H1 (cell line): Measurements from ENCODE around the gene SERPINA1. TPM values are rescaled to one million over a fixed set of nuclear protein-coding genes. Genes with fewer than 3 reads are reported as not detected.

ENCODE experiments used
- CTCF ChIA-PET: fragments of 300-600 bp; sonication (Branson Sonifier 250); formaldehyde crosslinking; loops from one replicate; lab custom pipeline; 2021; ENCODE audit not compliant: partially characterized antibody; lab: Charles Lee
- POLR2A ChIA-PET: fragments of 300-600 bp; sonication (Branson Sonifier 250); formaldehyde crosslinking; loops from one replicate; lab custom pipeline; 2021; ENCODE audit warnings: inconsistent platforms; ENCODE audit not compliant: partially characterized antibody; lab: Charles Lee
- DNase-seq, 2 experiments: peaks; one replicate each; pipeline versions ENCODE4 v3.0.0 to v3.0.0-alpha.2; 2010 to 2022; ENCODE audit warnings: low spot score in 2 of 2, low read depth in 1 of 2, mixed read lengths in 1 of 2
- FAIRE-seq: peaks from 2 replicates; lab custom pipeline; 2011; peaks lifted over from hg19 to GRCh38; lab: Jason Lieb, UNC
- H2AFZ ChIP-seq: 2 replicates; pipeline ENCODE4 v1.8.1; 2012; ENCODE audit warnings: low read length, inconsistent platforms
- H2AK5ac ChIP-seq: 2 replicates; pipeline ENCODE4 v1.6.1; 2013; ENCODE audit warnings: low read depth, low read length
- H2BK120ac ChIP-seq: replicated peaks from 2 replicates; pipeline ENCODE3; 2013; ENCODE audit warnings: low read depth, low read length, inconsistent platforms
- H2BK12ac ChIP-seq: 2 replicates; pipeline ENCODE4 v1.6.1; 2013; ENCODE audit warnings: low read depth, low read length
- H2BK15ac ChIP-seq: 2 replicates; pipeline ENCODE4 v1.6.1; 2013; ENCODE audit warnings: low read length
- H2BK20ac ChIP-seq: 2 replicates; pipeline ENCODE4 v1.6.1; 2013; ENCODE audit warnings: low read length
- H2BK5ac ChIP-seq: 2 replicates; pipeline ENCODE4 v1.6.1; 2013; ENCODE audit warnings: low read depth, low read length
- H3K14ac ChIP-seq: 2 replicates; pipeline ENCODE4 v1.6.1; 2013; ENCODE audit warnings: inconsistent platforms; ENCODE audit not compliant: insufficient read length
- H3K18ac ChIP-seq: 2 replicates; pipeline ENCODE4 v1.6.1; 2013; ENCODE audit warnings: low read length; ENCODE audit errors: extremely low read depth
- H3K23ac ChIP-seq: 2 replicates; pipeline ENCODE4 v1.6.1; 2013; ENCODE audit warnings: inconsistent platforms; ENCODE audit not compliant: insufficient read length
- H3K23me2 ChIP-seq: 2 replicates; pipeline ENCODE4 v1.6.1; 2013; ENCODE audit warnings: low read depth, low read length
- H3K27ac ChIP-seq: 2 replicates; pipeline ENCODE4 v1.6.1; 2011; ENCODE audit warnings: low read depth, low read length, inconsistent platforms
- H3K27me3 ChIP-seq, 4 experiments: replicated peaks in 1 of 4; 1 replicate in 1 of 4; 2 replicates in 3 of 4; pipeline versions ENCODE4 v1.6.1 to v1.8.1; 2011 to 2013; ENCODE audit warnings: low read length in 3 of 4, mild to moderate bottlenecking in 3 of 4, inconsistent platforms in 2 of 4, mixed read lengths in 2 of 4, moderate library complexity in 1 of 4; ENCODE audit not compliant: control insufficient read depth in 3 of 4, insufficient read depth in 3 of 4; ENCODE audit errors: extremely low read depth in 1 of 4
- H3K36me3 ChIP-seq, 4 experiments: 2 replicates each; pipeline versions ENCODE4 v1.6.1 to v1.8.1; 2011 to 2013; ENCODE audit warnings: mild to moderate bottlenecking in 4 of 4, low read length in 3 of 4, moderate library complexity in 2 of 4, control low read depth in 1 of 4, inconsistent platforms in 1 of 4; ENCODE audit not compliant: insufficient read depth in 4 of 4, control insufficient read depth in 2 of 4
- H3K4ac ChIP-seq: replicated peaks from 2 replicates; pipeline ENCODE3; 2013; ENCODE audit warnings: low read length, low read depth, mixed read lengths, inconsistent platforms; ENCODE audit not compliant: insufficient read length
- H3K4me1 ChIP-seq, 4 experiments: replicated peaks in 1 of 4; 1 replicate in 1 of 4; 2 replicates in 3 of 4; pipeline versions ENCODE4 v1.6.1 to v1.8.1; 2011 to 2013; ENCODE audit warnings: low read length in 3 of 4, inconsistent platforms in 2 of 4, mixed read lengths in 1 of 4; ENCODE audit not compliant: insufficient read depth in 4 of 4, control insufficient read depth in 3 of 4
- H3K4me2 ChIP-seq, 2 experiments: 2 replicates each; pipeline versions ENCODE4 v1.6.1 to v1.8.1; 2011 to 2013; ENCODE audit warnings: low read depth in 2 of 2, low read length in 2 of 2, control low read depth in 1 of 2, inconsistent platforms in 1 of 2, mild to moderate bottlenecking in 1 of 2; ENCODE audit not compliant: insufficient read depth in 1 of 2
- H3K4me3 ChIP-seq, 4 experiments: fragments of 200-600, 300-600 bp in 1 of 4; sonication (generic), shearing (Covaris generic), sonication (Bioruptor Twin) in 1 of 4; 2 replicates each; pipeline versions ENCODE4 v1.5.1 to v1.8.1; 2011 to 2016; ENCODE audit warnings: low read length in 4 of 4, low read depth in 3 of 4, control low read depth in 2 of 4, inconsistent platforms in 2 of 4, mild to moderate bottlenecking in 2 of 4, mixed read lengths in 1 of 4, moderate library complexity in 1 of 4; ENCODE audit not compliant: insufficient read depth in 2 of 4; ENCODE audit errors: extremely low read depth in 1 of 4
- H3K56ac ChIP-seq: replicated peaks from 2 replicates; pipeline ENCODE3; 2013; ENCODE audit warnings: low read depth, mild to moderate bottlenecking, mixed read lengths, low read length, inconsistent platforms; ENCODE audit not compliant: insufficient read length
- H3K79me1 ChIP-seq: 2 replicates; pipeline ENCODE4 v1.6.1; 2013; ENCODE audit warnings: low read depth, low read length, control low read depth
- H3K79me2 ChIP-seq, 2 experiments: 2 replicates each; pipeline versions ENCODE4 v1.6.1 to v1.8.1; 2012 to 2013; ENCODE audit warnings: low read length in 2 of 2, mild to moderate bottlenecking in 2 of 2, inconsistent platforms in 1 of 2; ENCODE audit not compliant: insufficient read depth in 2 of 2, control insufficient read depth in 1 of 2
- H3K9ac ChIP-seq, 4 experiments: replicated peaks in 1 of 4; 1 replicate in 1 of 4; 2 replicates in 3 of 4; pipeline versions ENCODE4 v1.6.1 to v1.8.1; 2011 to 2013; ENCODE audit warnings: low read depth in 3 of 4, low read length in 3 of 4, control low read depth in 2 of 4, mild to moderate bottlenecking in 2 of 4, moderate library complexity in 2 of 4, inconsistent platforms in 1 of 4; ENCODE audit errors: extremely low read depth in 1 of 4
- H3K9me3 ChIP-seq, 2 experiments: 2 replicates each; pipeline versions ENCODE4 v1.6.1 to v1.8.1; 2012 to 2013; ENCODE audit warnings: mild to moderate bottlenecking in 2 of 2, moderate library complexity in 2 of 2, control low read depth in 1 of 2, inconsistent platforms in 1 of 2, low read depth in 1 of 2, low read length in 1 of 2, mixed read lengths in 1 of 2; ENCODE audit not compliant: insufficient read depth in 2 of 2
- H4K20me1 ChIP-seq, 2 experiments: replicated peaks in 1 of 2; 2 replicates each; pipeline versions ENCODE3 to v1.8.1; 2011 to 2013; ENCODE audit warnings: inconsistent platforms in 2 of 2, low read length in 2 of 2, mild to moderate bottlenecking in 1 of 2; ENCODE audit not compliant: insufficient read depth in 2 of 2, control insufficient read depth in 1 of 2
- H4K5ac ChIP-seq: 2 replicates; pipeline ENCODE4 v1.6.1; 2013; ENCODE audit warnings: low read length, low read depth, mixed read lengths, inconsistent platforms; ENCODE audit not compliant: insufficient read length
- H4K8ac ChIP-seq: 2 replicates; pipeline ENCODE4 v1.8.0; 2013; ENCODE audit warnings: mild to moderate bottlenecking, moderate library complexity, low read length, inconsistent platforms; ENCODE audit not compliant: insufficient read depth; ENCODE audit errors: extremely low read depth
- H4K91ac ChIP-seq: replicated peaks from 2 replicates; pipeline ENCODE3; 2013; ENCODE audit warnings: low read length, mixed read lengths, inconsistent platforms; ENCODE audit not compliant: insufficient read length
- ATF3 ChIP-seq: IDR thresholded peaks from 2 replicates; pipeline ENCODE4 v1.6.1; 2011; ENCODE audit warnings: low read depth, mild to moderate bottlenecking, low read length; ENCODE audit not compliant: insufficient read depth
- BCL11A ChIP-seq, 2 experiments: IDR thresholded peaks; one replicate each; pipeline ENCODE4 v1.6.1; 2011; ENCODE audit warnings: low read depth in 2 of 2, low read length in 2 of 2, mild to moderate bottlenecking in 2 of 2
- CBX5 ChIP-seq: fragments of 300-800, 300-1000 bp; sonication (generic); IDR thresholded peaks from 2 replicates; pipeline ENCODE4 v1.7.1; 2016; ENCODE audit warnings: antibody characterized with exemption, low read length, low read depth
- CHD1 ChIP-seq: IDR thresholded peaks from 2 replicates; pipeline ENCODE4 v1.6.1; 2012; ENCODE audit warnings: low read depth, low read length, improper control_type of control experiment
- CHD2 ChIP-seq: IDR thresholded peaks from 2 replicates; pipeline ENCODE4 v1.6.1; 2012; ENCODE audit warnings: low read length, improper control_type of control experiment
- CTCF ChIP-seq, 3 experiments: IDR thresholded peaks; 1 replicate in 2 of 3; 2 replicates in 1 of 3; pipeline versions ENCODE4 v1.5.1 to v1.6.1; 2011; ENCODE audit warnings: low read length in 3 of 3, mild to moderate bottlenecking in 3 of 3, inconsistent platforms in 2 of 3, low read depth in 1 of 3, moderate library complexity in 1 of 3; ENCODE audit not compliant: insufficient read depth in 1 of 3; ENCODE audit errors: control extremely low read depth in 1 of 3
- PHF8 ChIP-seq: fragments of 200-600 bp; sonication (generic); conservative IDR thresholded peaks from 2 replicates; pipeline ENCODE4 v1.7.1; 2012; ENCODE audit warnings: low read depth, mild to moderate bottlenecking, inconsistent platforms, low read length, moderate library complexity
- SIN3A ChIP-seq, 2 experiments: IDR thresholded peaks in 1 of 2; conservative IDR thresholded peaks in 1 of 2; 2 replicates each; pipeline ENCODE4 v1.6.1; 2011 to 2012; ENCODE audit warnings: low read length in 2 of 2, improper control_type of control experiment in 1 of 2, low read depth in 1 of 2, mild to moderate bottlenecking in 1 of 2
- WGBS, 2 experiments: shearing (Covaris generic) in 1 of 2; methylation state at CpG; one replicate each; pipeline versions ENCODE4 v1.1.6 to v1.1.7; 2013 to 2015; ENCODE audit warnings: low lambda C conversion rate in 2 of 2, mixed read lengths in 2 of 2, inconsistent platforms in 1 of 2, low coverage in 1 of 2, missing lambda C conversion rate in 1 of 2; ENCODE audit not compliant: insufficient replicate concordance in 2 of 2, insufficient coverage in 1 of 2, insufficient read length in 1 of 2; ENCODE audit errors: extremely low coverage in 1 of 2, missing lambda C conversion rate in 1 of 2; 5-methylcytosine and 5-hydroxymethylcytosine counted together
- polyA plus RNA-seq, 7 experiments: library from polyadenylated mRNA; depleted of rRNA in 3 of 7; stranded (reverse) in 5 of 7; unstranded in 2 of 7; fragments of >200 nt in 5 of 7; fragments of 200-250 nt in 2 of 7; gene quantifications; 1 replicate in 5 of 7; 2 replicates in 1 of 7; 4 replicates in 1 of 7; pipeline versions ENCODE4 v1.2.1 to v1.2.3, GENCODE V29; 2011 to 2013; ENCODE audit warnings: missing spikeins in 2 of 7, mixed read lengths in 2 of 7
- total RNA-seq: library from RNA; stranded (reverse); fragmentation: NEBNext Ultra II Directional; extraction: Animal tissue kit (Norgen Biotek cat#: 25700); gene quantifications from 2 replicates; pipeline ENCODE4 v1.2.1, GENCODE V29; 2021

SERPINA1 gene
- total and polyA plus RNA-seq, 2 of the 8 experiments (the other 6 are each of a cell fraction or from before 2014, with no cell fraction given), result 0.08 TPM; not detected in 1

- DNase-seq (peak in 1 of 2 experiments; percentile 27), FAIRE-seq (no peak)
- no peak overlapping the region for H4K8ac ChIP-seq
- H3K36me3 ChIP-seq, result no peaks in the 10 kb centered on the region
- POLR2A ChIA-PET, result interaction anchor here (1.4 kb wide), 1 partner anchor 10 kb away, joined by 3 read pairs; no protein-coding TSS in a partner anchor
- no peak overlapping the region for H3K56ac ChIP-seq
- no peak overlapping the region for H2AK5ac ChIP-seq
- no peak overlapping the region for H3K4me2 ChIP-seq
- no peak overlapping the region for H2AFZ ChIP-seq
- no peaks in the 10 kb centered on the region for H3K9me3 ChIP-seq
- no peak overlapping the region for H2BK120ac ChIP-seq
- H3K23me2 ChIP-seq, result no peaks in the 10 kb centered on the region
- H2BK5ac ChIP-seq, result no peak overlapping the region; the same call in 1 of the 2 replicates
- no peak overlapping the region for H3K27ac ChIP-seq
- peak overlapping the region; percentile 23; the same call in 1 of the 2 replicates for H2BK12ac ChIP-seq
- peaks cover 0 to 7% (median 5%) of the 10 kb centered on the region in 4 experiments; a peak in 4 of 7 replicates for H3K4me1 ChIP-seq
- no peak overlapping the region for H3K9ac ChIP-seq
- no peak overlapping the region for H4K5ac ChIP-seq
- no peaks in the 10 kb centered on the region for H3K79me2 ChIP-seq
- H3K4ac ChIP-seq, result no peak overlapping the region
- H2BK15ac ChIP-seq, result no peak overlapping the region
- no peak overlapping the region for H3K14ac ChIP-seq
- H2BK20ac ChIP-seq, result no peak overlapping the region
- H4K20me1 ChIP-seq, result no peaks in the 10 kb centered on the region
- no peaks in the 10 kb centered on the region for H3K27me3 ChIP-seq
- H3K18ac ChIP-seq, result no peak overlapping the region
- no peak overlapping the region for H3K4me3 ChIP-seq
- H3K79me1 ChIP-seq, result no peaks in the 10 kb centered on the region
- 82% methylated on average over 18 of the region's 18 CpGs; no CpG with 5 or more reads in 1 of the 2 experiments for WGBS, 2 experiments
- H4K91ac ChIP-seq, result no peak overlapping the region
- CTCF ChIA-PET, result interaction anchor here (0.9 to 2.9 kb wide), 3 partner anchors 10 to 28 kb away, joined by 3 to 16 read pairs (median 5); no protein-coding TSS in a partner anchor
- H3K23ac ChIP-seq, result no peak overlapping the region
- TF ChIP-seq CBX5, result no peak
- TF ChIP-seq ATF3, result no peak
- TF ChIP-seq CHD1, result no peak
- TF ChIP-seq PHF8, result no peak
- TF ChIP-seq CTCF (IDR thresholded peaks at IDR 0.05; ENCODE audit: control extremely low read depth in 1 of 3, insufficient read depth in 1 of 3, low read depth in 1 of 3, low read length in 3 of 3), result no peak
- TF ChIP-seq SIN3A (conservative IDR thresholded peaks at IDR 0.05 in 1 of 2, IDR thresholded peaks at IDR 0.05 in 1 of 2; ENCODE audit: low read depth in 1 of 2, low read length in 2 of 2), result no peak
- no peak for TF ChIP-seq CHD2
- TF ChIP-seq BCL11A (IDR thresholded peaks at IDR 0.05; ENCODE audit: low read depth in 2 of 2, low read length in 2 of 2), result no peak
Measured at GRCh38 chr14:94382716-94383596, 5.4 kb downstream of the SERPINA1 start.
